Fibroblast of upper back skin (primary cell): ENCODE results near the gene DYNLT2B.
"Not testable (repeated sequence)": the region's sequence is repeated elsewhere in the genome, so short reads cannot be mapped to it uniquely, and the experiment has no call there.

Source experiments
- DNase-seq: peaks from one replicate; pipeline ENCODE4 v3.0.0-alpha.2; 2013

The DYNLT2B gene

DNA sequence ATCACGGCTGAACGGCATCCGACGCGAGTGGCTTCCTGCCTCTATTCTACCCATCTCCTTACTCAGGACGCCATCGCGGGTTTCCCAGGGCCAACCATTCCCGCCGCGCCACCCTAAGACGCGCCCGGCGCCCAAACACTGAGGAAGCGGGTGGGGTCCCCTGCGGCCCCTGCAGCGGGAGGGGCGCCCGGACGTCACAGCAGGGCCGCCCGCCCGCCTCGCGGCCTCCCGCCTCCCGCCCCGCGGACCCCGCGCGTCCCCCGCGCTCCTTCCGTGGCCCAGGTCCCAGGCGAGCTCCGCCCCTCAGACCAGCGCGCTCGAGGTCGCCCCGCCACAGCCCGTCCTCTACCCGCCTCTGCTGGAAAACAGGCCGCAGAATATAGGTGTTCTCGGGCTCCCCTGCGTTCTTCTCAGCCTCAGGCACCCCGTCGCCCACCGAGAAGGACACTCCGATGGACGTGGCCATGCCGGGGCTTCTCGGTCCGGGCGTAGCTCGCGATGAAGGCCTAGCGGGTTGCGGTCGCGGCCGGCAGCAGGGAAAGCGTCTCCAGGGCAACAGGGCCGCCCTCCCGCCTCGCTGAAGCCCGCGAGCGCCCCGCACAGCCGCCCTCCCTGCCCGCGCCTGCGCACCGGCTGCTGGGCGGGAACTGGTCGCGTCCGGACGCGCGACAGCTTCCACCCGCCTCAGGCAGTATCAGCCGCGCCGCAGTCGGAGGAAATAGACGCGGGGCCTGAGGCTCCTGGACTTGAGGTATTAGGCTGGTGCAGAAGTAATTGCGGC, at the start of gene DYNLT2B:
Gene DYNLT2B, minus strand, starts transcription at position 554 of the 781 bp plus-strand sequence. Its CDS starts 88 bp downstream, at position 466.
- peak; percentile 86 for DNase-seq

GRCh38 chr3:196365736-196366135, 47.7 kb upstream of the DYNLT2B start:
- no peak for DNase-seq

DNA sequence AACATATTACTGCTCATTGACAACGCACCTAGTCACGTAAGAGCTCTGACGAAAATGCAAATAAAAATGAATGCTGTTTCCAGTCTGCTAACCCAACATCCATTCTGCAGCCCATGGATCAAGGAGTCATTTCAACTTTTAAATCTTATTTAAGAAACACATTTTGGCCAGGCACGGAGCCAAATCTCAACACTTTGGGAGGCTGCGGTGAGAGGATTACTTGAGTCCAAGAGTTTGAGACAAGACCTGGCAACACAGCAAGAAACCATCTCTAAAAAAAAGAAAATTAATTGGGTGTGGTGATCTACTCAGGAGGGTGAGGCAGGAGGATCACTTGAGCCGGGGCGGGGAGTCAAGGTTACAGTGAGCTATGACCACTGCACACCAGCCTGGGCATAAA, 42.5 kb upstream of the DYNLT2B start:
- DNase-seq = no peak

DNA sequence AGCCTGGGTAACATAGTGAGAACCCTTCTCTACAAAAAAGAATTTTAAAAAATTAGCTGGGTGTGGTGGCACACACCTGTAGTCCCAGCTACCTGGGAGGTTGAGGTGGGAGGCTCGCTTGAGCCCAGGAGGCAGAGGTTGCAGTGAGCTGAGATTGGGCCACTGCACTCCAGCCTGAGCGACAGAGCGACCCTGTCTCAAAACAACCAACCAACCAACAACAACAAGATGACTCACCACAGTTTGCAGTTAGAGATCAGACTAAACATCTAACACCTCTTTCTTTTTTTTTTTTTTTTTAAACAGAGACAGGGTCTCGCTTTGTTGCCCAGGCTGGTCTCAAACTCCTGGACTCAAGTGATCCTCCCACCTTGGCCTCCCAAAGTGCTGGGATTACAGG, 40.5 kb upstream of the DYNLT2B start:
- DNase-seq = not testable (repeated sequence)

- no peak for DNase-seq
Observed at GRCh38 chr3:196357905-196358304, 39.9 kb upstream of the DYNLT2B start.

GRCh38 chr3:196356556-196356955, 38.5 kb upstream of the DYNLT2B start:
- DNase-seq = no peak

DNA sequence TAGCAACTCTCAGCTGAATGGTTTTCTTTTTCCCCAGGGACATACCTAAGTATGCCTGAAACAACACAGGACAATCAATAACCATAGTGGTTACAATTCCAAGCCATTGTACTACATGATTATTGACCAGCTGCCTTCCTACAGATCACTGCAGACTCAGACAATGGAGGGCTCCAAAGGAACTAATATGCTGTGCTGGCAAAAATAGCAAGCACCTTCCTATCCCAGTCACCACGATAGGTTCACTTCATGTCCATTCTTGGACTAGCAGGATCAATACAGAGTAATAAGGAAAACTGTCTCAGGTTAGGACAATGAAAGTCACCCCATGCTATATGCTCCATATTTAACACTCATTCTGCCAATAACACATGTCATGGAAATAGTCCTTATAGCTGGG, 37.6 kb upstream of the DYNLT2B start:
- no peak for DNase-seq

GRCh38 chr3:196354132-196354531, 36.1 kb upstream of the DYNLT2B start:
- DNase-seq = no peak

GRCh38 chr3:196351541-196351940, 33.5 kb upstream of the DYNLT2B start:
- no peak for DNase-seq

DNA sequence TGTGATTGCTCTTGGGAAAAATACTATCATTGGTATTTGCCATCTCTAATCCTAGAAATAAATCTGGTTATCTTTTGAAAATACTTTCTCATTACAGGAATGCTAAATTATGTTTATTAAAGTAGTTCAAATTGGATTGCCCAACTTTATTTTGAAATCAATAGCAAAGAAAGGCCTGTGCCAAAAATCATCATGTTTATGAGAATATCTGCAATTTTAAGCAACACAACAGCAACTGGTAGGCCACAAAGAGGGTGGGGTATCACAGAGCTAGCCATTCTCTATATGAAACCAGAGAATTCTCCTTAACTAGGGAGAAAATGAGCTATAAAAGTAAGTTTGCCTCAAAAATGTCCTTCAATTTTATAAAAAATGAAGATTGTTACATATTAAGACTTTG, 32.0 kb upstream of the DYNLT2B start:
- DNase-seq = no peak

DNA sequence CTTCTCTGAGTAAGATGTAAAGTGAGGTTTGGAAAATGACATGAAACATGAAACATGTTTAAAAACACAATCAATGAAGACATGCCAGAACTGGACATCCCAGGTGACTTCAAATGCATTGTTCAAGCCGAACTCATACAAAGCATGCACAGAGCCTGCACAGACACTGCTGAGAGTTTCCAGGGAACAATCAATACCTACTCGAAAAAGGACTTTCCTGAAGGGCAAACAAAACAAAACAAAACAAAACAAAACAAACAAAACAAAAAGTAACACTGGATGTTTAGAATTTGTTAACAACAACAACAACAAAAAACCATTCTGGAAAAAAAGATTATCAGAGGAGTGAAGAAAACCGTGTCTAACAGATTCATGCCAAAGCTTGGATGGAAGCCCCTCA, 30.7 kb upstream of the DYNLT2B start:
- no peak for DNase-seq

DNA sequence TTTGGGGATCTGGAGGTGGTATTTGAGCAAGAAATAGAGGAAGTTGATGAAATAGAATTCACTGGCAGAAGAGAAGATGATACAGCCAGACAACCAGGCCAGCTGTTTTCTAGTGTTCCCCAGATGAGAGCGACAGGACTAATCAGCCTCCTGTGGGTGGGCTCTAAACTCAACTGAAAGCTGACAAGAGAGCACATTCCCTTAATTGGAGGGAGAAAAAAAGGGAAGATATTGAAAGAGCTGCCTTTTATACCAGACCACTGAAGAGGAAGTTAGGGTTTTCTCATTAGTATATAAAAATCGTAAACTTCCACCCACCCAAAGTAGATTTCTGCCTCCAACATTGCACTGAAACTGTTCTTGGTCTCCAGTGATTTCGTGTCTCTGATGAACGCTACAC, 26.6 kb upstream of the DYNLT2B start:
- DNase-seq = no peak

- DNase-seq = not testable (repeated sequence)
Observed at GRCh38 chr3:196343917-196344316, 25.9 kb upstream of the DYNLT2B start.

GRCh38 chr3:196341137-196341536, 23.1 kb upstream of the DYNLT2B start:
- DNase-seq = peak; percentile 32

DNA sequence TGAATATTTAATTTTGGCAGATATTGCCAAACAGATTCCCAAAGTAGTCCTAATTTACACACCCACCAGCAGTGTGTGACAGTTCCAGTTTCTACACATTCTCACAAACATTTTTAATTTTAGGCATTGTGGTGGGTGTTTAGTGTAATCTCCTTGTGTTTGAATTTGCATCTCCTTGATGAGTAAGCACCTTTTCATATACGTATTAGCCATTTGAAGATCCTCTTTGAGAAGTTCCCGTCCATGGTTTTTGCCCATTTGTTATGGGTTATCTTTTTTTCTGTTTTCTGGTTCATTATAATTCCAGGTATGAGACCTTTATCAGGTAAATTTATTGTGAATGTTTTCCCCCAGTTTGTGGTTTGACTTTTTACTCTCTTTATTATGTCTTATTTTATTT, 22.4 kb upstream of the DYNLT2B start:
- DNase-seq = no peak

GRCh38 chr3:196339493-196340254, 21.6 kb upstream of the DYNLT2B start:
- DNase-seq = peak; percentile 25

DNA sequence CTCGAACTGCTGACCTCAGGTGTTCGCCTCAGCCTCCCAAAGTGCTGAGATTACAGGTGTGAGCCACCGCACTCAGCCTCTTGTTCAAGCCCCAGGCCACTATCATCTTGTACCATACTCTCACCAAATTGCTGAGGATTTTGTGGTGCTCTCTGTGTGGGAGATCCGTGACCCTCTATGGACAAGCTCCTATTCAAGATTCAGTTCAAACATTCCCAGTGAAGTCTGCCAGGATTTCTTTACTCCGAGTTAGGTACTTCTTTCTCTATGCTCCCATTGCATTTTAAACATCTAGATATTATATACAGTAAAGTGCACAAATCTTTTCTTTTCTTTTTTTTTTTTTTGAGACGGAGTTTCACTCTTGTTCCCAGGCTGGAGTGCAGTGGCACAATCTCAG, 21.0 kb upstream of the DYNLT2B start:
- no peak for DNase-seq

DNA sequence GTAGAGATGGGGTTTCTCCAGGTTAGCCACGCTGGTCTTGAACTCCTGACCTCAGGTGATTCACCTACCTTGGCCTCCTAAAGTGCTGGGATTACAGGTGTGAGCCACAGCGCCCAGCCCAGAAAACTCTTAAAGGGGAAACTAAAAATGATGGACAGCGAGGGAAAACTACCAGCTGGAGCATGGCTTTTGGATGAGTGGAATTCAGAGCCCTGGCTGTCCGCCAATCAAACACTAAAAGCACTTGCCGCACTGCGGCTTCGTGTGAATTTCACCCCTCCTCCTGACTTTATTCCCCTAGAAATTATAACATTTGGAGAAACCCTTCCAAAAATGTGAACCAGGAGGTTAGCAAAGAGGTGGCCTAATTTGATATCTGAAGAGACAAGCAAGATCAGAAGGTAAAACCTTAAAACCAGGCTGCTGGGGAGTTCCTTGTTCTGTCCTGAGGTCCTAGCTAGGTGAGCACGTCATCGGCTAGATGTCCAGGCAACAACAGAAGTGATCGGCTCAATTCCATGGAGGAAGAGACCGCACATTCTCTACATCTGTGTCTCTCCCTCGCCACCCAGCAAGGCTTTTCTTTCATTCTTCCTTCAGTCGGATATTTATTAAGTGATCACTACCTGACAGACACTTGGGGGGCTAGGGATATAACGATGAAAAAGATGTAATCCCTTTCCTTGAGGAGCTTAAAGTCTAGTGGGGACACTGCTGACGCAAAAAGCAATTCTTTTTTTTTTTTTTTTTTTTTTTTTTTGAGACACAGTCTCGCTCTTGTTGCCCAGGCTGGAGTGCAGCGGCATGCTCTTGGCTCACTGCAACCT, 18.5 kb upstream of the DYNLT2B start:
- DNase-seq = peak; percentile 8

DNA sequence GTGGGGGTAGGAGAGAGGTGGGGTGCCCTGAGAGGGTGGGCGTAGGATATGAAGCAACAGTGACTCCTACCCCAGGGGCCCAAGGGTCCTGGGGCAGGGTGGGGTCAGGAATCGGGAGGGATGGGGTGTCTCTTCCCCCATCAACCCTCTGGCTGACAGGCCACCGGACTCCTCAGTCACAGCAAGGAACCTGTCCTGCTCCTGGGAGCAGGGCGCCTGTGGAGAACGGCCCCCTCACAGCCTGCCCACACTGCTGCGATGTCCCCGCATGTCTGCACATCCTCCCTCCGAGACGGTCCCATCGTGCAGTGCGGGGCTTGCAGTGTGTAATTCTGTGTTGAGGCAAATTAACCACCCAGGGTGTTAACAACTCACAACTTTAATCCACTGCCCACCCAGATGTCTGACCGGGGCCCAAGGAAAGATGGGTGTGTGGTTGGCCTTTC, 17.5 kb upstream of the DYNLT2B start:
- DNase-seq = no peak

DNA sequence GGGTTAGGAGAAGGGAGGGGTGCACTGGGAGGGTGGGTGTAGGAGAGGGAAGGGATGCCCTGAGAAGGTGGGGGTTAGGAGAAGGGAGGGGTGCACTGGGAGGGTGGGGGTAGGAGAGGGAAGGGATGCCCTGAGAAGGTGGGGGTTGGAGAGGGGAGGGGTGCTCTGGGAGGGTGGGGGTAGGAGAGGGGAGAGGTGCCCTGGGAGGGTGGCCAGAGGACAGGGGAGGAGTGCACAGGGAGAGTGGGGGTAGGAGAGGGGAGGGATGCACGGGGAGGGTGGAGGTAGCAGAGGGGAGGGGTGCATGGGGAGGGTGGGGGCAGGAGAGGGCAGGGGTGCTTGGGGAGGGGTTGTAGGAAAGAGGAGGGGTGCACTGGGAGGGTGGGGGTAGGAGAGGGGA, 16.9 kb upstream of the DYNLT2B start:
- no peak for DNase-seq

DNA sequence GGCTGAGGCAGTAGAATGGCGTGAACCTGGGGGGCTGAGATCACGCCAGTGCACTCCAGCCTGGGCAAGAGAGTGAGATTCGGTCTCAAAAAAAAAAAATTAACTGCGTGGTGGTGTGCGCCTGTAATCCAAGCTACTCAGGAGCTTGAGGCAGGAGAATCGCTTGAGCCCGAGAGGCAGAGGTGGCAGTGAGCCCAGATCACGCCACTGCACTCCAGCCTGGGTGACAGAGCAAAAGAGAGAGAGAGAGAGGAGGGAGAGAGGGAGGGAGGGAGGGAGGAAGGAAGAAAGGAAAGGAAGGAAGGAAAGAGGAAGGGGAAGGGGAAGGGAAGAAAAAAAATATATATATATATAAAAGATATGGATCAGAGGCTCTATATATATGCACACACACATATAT, 14.1 kb upstream of the DYNLT2B start:
- DNase-seq = no peak

GRCh38 chr3:196327405-196327804, 9.4 kb upstream of the DYNLT2B start:
- DNase-seq = no peak

DNA sequence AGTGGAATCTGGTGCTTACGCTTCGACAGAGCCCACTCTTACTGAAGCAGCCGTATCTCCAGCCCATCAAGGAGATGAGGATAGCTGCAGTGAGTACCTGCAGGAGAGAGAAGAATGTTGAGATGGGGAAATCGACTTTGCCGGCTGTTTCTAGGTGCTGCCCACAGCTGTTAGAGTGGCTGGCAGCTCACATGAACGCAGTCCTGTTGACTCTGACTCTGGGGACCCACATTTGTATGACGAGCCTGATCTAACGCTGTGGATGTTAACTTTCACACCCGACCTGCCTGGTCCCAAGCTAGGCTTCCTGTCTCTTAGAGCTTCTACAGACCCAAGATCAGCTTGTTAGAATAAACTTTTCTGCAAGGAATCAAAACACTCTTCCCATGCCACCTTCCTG, 8.9 kb upstream of the DYNLT2B start:
- DNase-seq = no peak
